ENCODE results near the gene TAMM41.
"Not testable (repeated sequence)": the region's sequence is repeated elsewhere in the genome, so short reads cannot be mapped to it uniquely, and the experiment has no call there.

Gene TAMM41

DNA sequence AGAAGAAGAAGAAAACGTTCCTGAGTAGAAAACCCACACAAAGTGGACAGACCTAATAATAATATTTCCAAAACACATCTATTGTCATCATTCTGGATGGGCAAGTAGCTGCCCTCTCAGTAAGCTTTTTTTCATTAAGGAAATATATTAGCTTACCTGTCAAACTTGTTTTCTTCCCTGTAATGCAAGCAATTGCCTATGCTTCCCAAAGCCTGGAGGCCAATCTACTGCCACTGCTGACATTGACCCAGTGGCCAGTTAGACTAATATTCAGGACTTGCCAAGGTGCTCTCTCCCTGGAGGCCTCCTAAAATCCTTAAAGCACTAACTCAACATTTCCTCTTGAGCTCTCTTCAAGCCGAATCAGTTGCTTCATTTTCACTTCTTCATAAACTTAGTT, 86.7 kb downstream of the TAMM41 start:
- DNase-seq, result no peak

DNA sequence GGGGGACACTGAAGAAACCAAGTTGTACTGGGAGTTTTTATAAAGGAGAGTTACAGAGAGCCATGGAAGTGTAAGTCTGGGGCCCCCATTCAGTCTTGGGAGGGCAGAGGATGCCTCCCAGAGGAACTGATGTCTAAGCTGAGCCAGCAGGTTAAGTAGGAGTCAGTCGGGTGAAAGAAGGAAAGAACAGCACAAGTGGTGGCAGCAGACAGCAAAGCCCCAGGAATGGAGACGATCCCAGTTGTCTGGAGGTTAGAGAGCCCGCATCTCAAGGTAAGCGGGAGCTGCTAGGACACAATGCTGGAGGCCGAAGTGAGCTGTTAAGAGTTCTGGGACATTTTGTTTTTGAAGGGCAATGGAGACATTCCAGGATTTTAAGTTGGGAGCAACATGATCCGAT, 88.8 kb downstream of the TAMM41 start:
- DNase-seq, result no peak

DNA sequence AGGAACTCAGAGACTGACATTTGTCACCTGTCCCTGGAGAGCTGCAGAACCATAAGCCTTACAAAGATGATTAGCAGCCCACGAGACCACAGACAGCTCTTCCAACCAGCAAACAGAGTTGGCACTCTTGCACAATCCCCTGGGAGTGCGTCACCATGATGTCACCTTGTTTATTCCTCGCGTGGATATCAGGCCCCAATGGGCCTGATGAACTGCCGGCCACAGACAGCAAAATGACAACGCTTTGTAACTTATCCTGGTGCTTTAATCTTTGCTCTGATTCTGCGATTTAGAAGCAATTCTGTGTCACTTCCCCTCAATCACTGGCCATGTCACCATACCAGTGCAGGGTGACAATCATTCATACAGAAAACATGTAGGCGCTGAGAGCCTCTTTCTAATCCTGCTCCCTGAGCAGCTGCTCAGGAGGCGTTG, 89.2 kb downstream of the TAMM41 start:
- no peak for DNase-seq

DNA sequence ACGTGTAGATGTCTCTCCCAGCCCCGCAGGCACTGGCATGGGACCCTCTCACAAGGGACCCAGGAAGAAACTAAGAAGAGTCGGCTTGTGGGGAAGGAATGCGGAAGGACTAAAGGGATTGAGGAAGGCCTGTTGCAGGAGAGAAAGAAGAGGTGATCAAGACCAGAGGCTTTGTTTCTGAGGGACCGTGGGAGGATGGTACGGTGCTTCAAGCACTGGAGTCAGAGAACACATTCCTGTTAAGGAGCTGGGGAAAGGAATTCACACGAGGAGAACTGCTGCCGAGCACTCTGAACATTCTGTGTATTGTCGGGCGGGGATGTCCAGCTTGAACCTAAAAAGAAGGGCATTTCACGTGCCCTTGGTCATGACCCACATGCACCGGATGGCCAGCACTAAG, 91.4 kb downstream of the TAMM41 start:
- no peak for DNase-seq

DNA sequence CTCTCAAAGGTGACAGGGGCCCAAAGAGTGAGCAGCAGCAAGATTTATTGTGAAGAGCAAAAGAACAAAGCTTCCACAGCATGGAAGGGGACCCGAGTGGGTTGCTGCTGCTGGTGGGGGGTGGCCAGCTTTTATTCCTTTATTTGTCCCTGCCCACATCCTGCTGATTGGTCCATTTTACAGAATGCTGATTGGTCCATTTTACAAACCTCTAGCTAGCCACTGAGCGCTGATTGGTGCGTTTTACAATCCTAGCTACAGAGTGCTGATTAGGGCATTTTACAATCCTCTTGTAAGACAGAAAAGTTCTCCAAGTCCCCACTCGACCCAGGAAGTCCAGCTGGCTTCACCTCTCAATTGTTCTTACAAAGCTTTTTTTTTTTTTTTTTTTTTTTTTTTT, 94.4 kb downstream of the TAMM41 start:
- DNase-seq, result not testable (repeated sequence)

DNA sequence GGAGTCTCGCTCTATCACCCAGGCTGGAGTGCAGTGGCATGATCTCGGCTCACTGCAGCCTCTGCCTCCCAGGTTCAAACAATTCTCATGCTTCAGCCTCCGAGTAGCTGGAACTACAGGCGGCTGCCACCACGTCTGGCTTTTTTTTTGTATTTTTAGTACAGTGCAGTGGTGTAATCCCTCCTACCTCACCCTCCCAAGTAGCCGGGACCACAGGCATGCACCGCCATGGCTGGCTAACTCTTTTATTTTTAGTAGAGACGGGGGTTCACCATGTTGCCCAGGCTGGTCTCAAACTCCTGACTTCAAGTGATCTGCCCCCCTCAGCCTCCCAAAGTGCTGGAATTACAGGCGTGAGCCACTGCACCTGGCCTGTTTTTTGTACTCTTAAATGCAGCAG, 98.4 kb downstream of the TAMM41 start:
- DNase-seq, result not testable (repeated sequence)

Data from NCI-H1048 (cell line).